Spleen (tissue), 11 donors: ENCODE data around the gene CNEP1R1. TPM values are rescaled to one million over a fixed set of nuclear protein-coding genes. Genes with fewer than 3 reads are reported as not detected.

Source experiments
- DNase-seq: peaks from one replicate; pipeline ENCODE4 v3.0.0-alpha.2; 2020
- H3K27ac ChIP-seq, 8 donors: fragments of 200-600 bp; sonication (generic) in 7 of 8; 1 replicate in 4 of 8; 2 replicates in 4 of 8; pipeline versions ENCODE4 v1.5.0 to v1.8.0; 2016 to 2021; ENCODE audit warnings: inconsistent platforms in 4 of 8, mild to moderate bottlenecking in 4 of 8, moderate library complexity in 1 of 8
- H3K27me3 ChIP-seq, 7 donors: fragments of 200-600 bp; sonication (generic) in 6 of 7; replicated peaks in 1 of 7; 1 replicate in 4 of 7; 2 replicates in 3 of 7; pipeline versions ENCODE4 v1.5.0 to v1.8.0; 2016 to 2021; ENCODE audit warnings: inconsistent platforms in 3 of 7, mild to moderate bottlenecking in 1 of 7
- H3K36me3 ChIP-seq, 6 donors: fragments of 200-600 bp; sonication (generic) in 5 of 6; 1 replicate in 4 of 6; 2 replicates in 2 of 6; pipeline versions ENCODE4 v1.5.0 to v1.8.0; 2016 to 2021; ENCODE audit warnings: inconsistent platforms in 2 of 6
- H3K4me1 ChIP-seq, 6 donors: fragments of 200-600 bp; sonication (generic) in 5 of 6; 1 replicate in 3 of 6; 2 replicates in 3 of 6; pipeline versions ENCODE4 v1.5.0 to v1.8.0; 2016 to 2021; ENCODE audit warnings: inconsistent platforms in 3 of 6
- H3K4me3 ChIP-seq, 8 donors: fragments of 200-600 bp; sonication (generic) in 7 of 8; 1 replicate in 4 of 8; 2 replicates in 4 of 8; pipeline versions ENCODE4 v1.5.0 to v1.8.0; 2016 to 2021; ENCODE audit warnings: inconsistent platforms in 4 of 8, mild to moderate bottlenecking in 4 of 8, moderate library complexity in 2 of 8
- H3K9me3 ChIP-seq, 8 donors: fragments of 200-600 bp; sonication (generic) in 7 of 8; 1 replicate in 4 of 8; 2 replicates in 4 of 8; pipeline versions ENCODE4 v1.5.0 to v1.8.0; 2016 to 2021; ENCODE audit warnings: inconsistent platforms in 4 of 8
- POLR2A ChIP-seq, 3 donors: fragments of 450-650 bp; IDR thresholded peaks; one replicate each; pipeline ENCODE4 v1.5.1; 2017; ENCODE audit warnings: antibody characterized with exemption in 3 of 3, mild to moderate bottlenecking in 1 of 3
- POLR2AphosphoS5 ChIP-seq, 3 donors: sonication (generic); formaldehyde crosslinking; IDR thresholded peaks; one replicate each; pipeline ENCODE4 v1.5.1; 2017; ENCODE audit warnings: antibody characterized with exemption in 3 of 3
- WGBS, 5 donors: extraction: QIAGEN DNeasy Blood & Tissue Kit in 3 of 5; methylation state at CpG; one replicate each; pipeline versions ENCODE4 v1.1.5 to v1.1.7; 2013 to 2018; 5-methylcytosine and 5-hydroxymethylcytosine counted together
- intact Hi-C: fragments of 100-400 bp; cut with DNase I; formaldehyde crosslinking; loops from one replicate; pipeline ENCODE4 v1.15.0; 2023; ENCODE audit warnings: low total_unique reads
- polyA plus RNA-seq, 3 donors: library from polyadenylated mRNA; stranded (reverse); fragments of 200-250 nt; gene quantifications; one replicate each; pipeline ENCODE4 v1.2.1, GENCODE V29; 2013
- total RNA-seq, 7 donors: library from RNA; depleted of rRNA in 3 of 7; stranded (reverse); fragments of >200 nt in 3 of 7; fragmentation: NEBNext Ultra II Directional in 4 of 7; extraction: Animal tissue kit (Norgen Biotek cat#: 25700) in 4 of 7; gene quantifications; one replicate each; pipeline versions ENCODE4 v1.1.0 to v1.2.1, GENCODE V29; 2016 to 2021
- TF ChIP-seq, protein P1 (sequence below), 11 experiments: fragments of 200-600 bp in 7 of 11; fragments of 450-650 bp in 4 of 11; sonication (generic) in 4 of 11; IDR thresholded peaks in 8 of 11; conservative IDR thresholded peaks in 3 of 11; 1 replicate in 7 of 11; 2 replicates in 4 of 11; pipeline versions ENCODE4 v1.4.0 to v1.8.0; 2016 to 2021; ENCODE audit warnings: antibody characterized with exemption in 11 of 11, inconsistent platforms in 4 of 11, mild to moderate bottlenecking in 1 of 11
- donor health status: healthy with polysubstance abuse.
- donor health status: DM: no; HTN: no; CAD: no; lungs with moderate emphysema.
- donor health status: DM: no; HTN: no; CAD: no.
- donor health status: Bipolar disorder and iron deficiency.
- donor health status: healthy.
- donor health status: DM: no; HTN: no; CAD: no.
- donor health status: DM: yes; HTN: yes; CAD: no.

The CNEP1R1 gene
- total and polyA plus RNA-seq, 10 donors, result 9.6 to 45.4 (median 30.3) TPM

DNA sequence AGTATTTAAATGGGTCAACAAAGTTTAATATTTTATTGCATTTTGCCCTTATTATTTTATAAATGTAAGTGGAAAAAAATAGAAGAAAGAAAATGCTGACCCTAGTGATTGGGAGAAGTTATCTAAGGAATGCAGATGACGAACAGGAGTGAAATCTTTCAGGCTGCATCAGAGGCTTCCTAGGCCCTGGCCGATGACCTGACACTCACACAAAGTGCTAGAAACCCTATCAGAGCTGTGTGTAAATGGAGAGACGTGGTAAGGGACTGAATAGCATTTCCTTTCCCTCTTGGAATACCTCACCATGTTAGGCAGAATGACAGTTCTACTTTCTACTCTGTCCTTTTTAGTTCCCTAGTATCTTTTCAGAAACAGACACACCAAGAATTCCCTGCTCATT is 44.9 kb upstream of the CNEP1R1 start:
- 56 to 82% (median 64%) methylated on average over 3 of the region's 3 CpGs for WGBS, 5 donors
- Histone ChIP-seq H3K4me1 (no peaks in the 10 kb centered on the region), H3K36me3 (no peaks in the 10 kb centered on the region), H3K9me3 (peaks cover 0 to 15% (median 4%) of the 10 kb centered on the region in 8 donors), H3K27ac (no peak overlapping the region), H3K4me3 (no peak overlapping the region), H3K27me3 (peaks cover 0 to 7% (median 0%) of the 10 kb centered on the region in 7 donors)
- TF ChIP-seq POLR2AphosphoS5 (IDR thresholded peaks at IDR 0.05), result no peak
- TF ChIP-seq, protein P1, sequence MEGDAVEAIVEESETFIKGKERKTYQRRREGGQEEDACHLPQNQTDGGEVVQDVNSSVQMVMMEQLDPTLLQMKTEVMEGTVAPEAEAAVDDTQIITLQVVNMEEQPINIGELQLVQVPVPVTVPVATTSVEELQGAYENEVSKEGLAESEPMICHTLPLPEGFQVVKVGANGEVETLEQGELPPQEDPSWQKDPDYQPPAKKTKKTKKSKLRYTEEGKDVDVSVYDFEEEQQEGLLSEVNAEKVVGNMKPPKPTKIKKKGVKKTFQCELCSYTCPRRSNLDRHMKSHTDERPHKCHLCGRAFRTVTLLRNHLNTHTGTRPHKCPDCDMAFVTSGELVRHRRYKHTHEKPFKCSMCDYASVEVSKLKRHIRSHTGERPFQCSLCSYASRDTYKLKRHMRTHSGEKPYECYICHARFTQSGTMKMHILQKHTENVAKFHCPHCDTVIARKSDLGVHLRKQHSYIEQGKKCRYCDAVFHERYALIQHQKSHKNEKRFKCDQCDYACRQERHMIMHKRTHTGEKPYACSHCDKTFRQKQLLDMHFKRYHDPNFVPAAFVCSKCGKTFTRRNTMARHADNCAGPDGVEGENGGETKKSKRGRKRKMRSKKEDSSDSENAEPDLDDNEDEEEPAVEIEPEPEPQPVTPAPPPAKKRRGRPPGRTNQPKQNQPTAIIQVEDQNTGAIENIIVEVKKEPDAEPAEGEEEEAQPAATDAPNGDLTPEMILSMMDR (IDR thresholded peaks at IDR 0.05 in 8 of 11, conservative IDR thresholded peaks at IDR 0.05 in 3 of 11), result no peak
- no peak for TF ChIP-seq POLR2A (IDR thresholded peaks at IDR 0.05)
- intact Hi-C loops, result no loop called here
- DNase-seq, result no peak

DNA sequence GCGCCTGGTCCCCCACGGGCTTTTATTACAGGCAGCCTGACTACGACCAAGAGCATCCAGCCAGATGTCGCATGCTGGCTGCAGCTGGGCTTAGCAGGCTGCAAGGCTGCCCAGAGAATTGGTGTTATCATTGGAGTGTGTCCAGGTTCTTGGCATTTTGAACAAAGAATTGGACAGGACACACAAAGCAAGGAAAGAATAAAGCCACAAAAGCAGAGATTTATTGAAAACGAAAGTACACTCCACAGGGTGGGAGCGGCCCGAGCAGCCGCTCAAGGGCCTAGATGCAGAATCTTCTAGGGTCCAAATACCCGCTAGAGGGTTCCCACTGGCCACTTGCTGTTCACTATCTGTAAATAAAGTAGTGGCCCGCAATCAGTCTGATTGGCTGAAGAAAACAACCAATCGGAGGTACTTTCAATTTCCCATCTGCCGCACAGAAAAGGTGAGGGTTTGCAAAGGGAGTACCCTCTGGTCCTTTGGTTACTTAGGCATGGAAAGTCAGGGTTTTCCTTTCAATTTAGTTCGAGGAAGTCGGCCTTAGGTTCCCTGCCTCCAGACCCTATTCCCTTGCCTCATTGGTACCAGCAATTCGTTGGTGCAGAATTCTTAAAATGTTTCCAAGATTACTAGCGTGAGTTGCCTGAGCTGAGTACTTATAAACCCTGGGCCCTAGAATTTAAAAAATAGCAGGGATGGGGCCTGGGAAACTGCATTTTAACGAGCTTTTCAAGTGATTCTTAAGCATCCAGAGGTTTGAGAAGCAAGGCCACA is 38.5 kb upstream of the CNEP1R1 start:
- Histone ChIP-seq H3K27ac (no peak overlapping the region), H3K4me1 (no peaks in the 10 kb centered on the region), H3K27me3 (no peaks in the 10 kb centered on the region), H3K4me3 (no peak overlapping the region), H3K36me3 (no peaks in the 10 kb centered on the region), H3K9me3 (no peaks in the 10 kb centered on the region)
- no peak for DNase-seq
- 85 to 92% (median 88%) methylated on average over 17 of the region's 17 CpGs for WGBS, 5 donors
- TF ChIP-seq POLR2A (IDR thresholded peaks at IDR 0.05) (no peak), POLR2AphosphoS5 (IDR thresholded peaks at IDR 0.05) (no peak)
- TF ChIP-seq, protein P1 (IDR thresholded peaks at IDR 0.05 in 8 of 11, conservative IDR thresholded peaks at IDR 0.05 in 3 of 11), result no peak
- intact Hi-C loops, result no loop called here

DNA sequence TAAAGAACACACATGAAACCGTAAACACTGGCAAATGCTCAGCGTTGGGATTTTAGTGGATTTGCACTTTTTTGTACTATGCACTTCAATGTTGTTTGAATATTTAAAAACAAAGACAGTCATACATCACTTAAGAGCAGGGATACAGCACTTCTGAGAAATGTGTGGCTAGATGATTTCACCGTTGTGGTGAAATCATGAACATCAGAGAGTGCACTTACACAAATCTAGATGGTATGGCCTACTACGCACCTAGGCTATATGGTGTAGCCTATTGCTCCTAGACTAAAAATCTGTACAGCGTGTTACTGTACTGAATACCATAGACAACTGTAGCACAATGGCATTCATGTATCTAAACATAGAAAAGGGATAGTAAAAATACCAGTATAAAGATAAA is 37.6 kb upstream of the CNEP1R1 start:
- TF ChIP-seq, protein P1 (IDR thresholded peaks at IDR 0.05 in 8 of 11, conservative IDR thresholded peaks at IDR 0.05 in 3 of 11), result no peak
- TF ChIP-seq POLR2A (IDR thresholded peaks at IDR 0.05) (no peak), POLR2AphosphoS5 (IDR thresholded peaks at IDR 0.05) (no peak)
- intact Hi-C loops, result no loop called here
- Histone ChIP-seq H3K4me3 (no peak overlapping the region), H3K27me3 (no peaks in the 10 kb centered on the region), H3K9me3 (no peaks in the 10 kb centered on the region), H3K4me1 (no peaks in the 10 kb centered on the region), H3K27ac (no peak overlapping the region), H3K36me3 (no peaks in the 10 kb centered on the region)
- 92 to 94% (median 93%) methylated on average over 5 of the region's 5 CpGs for WGBS, 5 donors
- no peak for DNase-seq

DNA sequence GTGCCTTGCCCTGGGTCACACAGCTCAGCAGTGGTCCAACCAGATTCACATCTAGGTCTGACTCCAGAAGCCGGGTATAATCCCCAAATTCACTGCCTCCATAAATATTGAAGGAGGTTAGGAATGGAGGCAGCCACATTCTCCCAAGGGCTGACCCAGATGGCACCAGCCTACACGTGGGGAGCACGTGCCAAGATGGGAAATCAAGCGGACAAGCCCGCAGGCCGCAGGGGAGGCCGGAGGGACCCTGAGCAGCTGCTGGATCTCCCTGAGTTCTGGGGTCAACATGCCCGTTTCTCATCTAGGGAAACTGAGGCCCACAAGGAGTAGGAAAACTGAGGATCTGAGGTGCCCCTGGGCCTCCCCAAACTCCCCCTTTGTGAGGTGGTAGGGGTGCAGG is 32.2 kb upstream of the CNEP1R1 start:
- Histone ChIP-seq H3K36me3 (no peaks in the 10 kb centered on the region), H3K4me3 (no peak overlapping the region), H3K9me3 (no peaks in the 10 kb centered on the region), H3K4me1 (no peaks in the 10 kb centered on the region), H3K27ac (no peak overlapping the region), H3K27me3 (peaks cover 0 to 9% (median 0%) of the 10 kb centered on the region in 7 donors)
- TF ChIP-seq, protein P1 (IDR thresholded peaks at IDR 0.05 in 8 of 11, conservative IDR thresholded peaks at IDR 0.05 in 3 of 11), result no peak
- TF ChIP-seq POLR2AphosphoS5 (IDR thresholded peaks at IDR 0.05), result no peak
- no peak for TF ChIP-seq POLR2A (IDR thresholded peaks at IDR 0.05)
- intact Hi-C loops, result no loop called here
- WGBS, 5 donors, result 89 to 95% (median 91%) methylated on average over 5 to 8 of the region's 8 CpGs
- DNase-seq, result no peak
